22Rv1 (cell line): ENCODE results near the gene GNB1L.

Experiments
- CTCF ChIP-seq: fragments of 450-650 bp; IDR thresholded peaks from 2 replicates; pipeline ENCODE4 v1.5.1; 2017; ENCODE audit warnings: mild to moderate bottlenecking
- ZFX ChIP-seq: fragments of 450-650 bp; IDR thresholded peaks from 2 replicates; pipeline ENCODE4 v1.6.1; 2017; ENCODE audit warnings: antibody characterized with exemption, borderline replicate concordance

DNA sequence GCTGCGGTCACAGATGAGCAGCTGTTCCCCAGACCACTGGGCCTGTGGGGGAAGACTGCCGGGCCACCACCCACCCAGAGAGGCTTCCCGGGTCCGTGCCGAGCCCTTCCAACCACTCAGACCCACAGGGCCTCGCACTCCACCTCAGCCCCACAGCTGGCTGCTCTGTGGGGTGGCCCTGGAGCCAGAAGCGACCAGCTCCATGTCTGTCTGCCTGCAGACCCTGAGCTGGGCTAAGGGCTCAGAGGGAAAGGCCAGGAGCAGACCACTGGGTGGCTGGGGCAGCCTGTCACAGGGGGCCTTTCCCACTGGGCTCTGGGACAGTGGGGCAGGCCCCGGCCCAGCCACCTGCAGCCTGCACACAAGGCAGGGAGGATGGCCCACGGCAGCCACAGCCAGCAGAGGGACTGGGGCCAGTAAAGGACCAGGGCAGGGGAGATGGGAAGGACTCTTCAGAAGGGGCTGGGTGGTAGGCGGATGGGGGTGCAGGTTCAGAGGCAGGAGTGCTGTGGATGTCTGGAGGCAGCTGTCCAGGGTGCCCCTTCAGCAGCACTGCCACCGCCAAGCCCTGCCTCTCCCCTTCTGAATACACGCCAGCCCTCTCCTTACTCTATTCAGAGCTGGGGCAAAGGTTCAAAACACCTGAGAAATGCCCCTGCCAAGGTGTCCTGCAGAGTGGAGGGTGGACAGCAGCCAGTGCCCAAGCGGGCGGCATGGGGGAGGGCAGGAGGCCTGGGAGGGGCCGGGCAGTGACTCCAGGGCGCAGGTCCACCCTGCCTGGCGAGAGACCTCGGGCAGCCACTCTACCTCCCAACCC is 32.2 kb downstream of the GNB1L start:
- TF ChIP-seq CTCF = no peak
- TF ChIP-seq ZFX = no peak
